Activated T-helper 1 cell treated with anti-CD3 and anti-CD28 coated beads, Interleukin-12 subunit alpha, Interleukin-12 subunit beta, Interleukin-2, Interleukin-4 antibody, amounts not matched to agents 30 ng/mL and 10 ng/mL and 1 ng/mL, durations not matched to agents 14 hours and 24 hours and 36 hours (primary cell): ENCODE data around the gene PTTG1IP. TPM values are rescaled to one million over a fixed set of nuclear protein-coding genes. Genes with fewer than 3 reads are reported as not detected.

Source experiments
- DNase-seq: peaks from one replicate; pipeline ENCODE4 v3.0.0; 2021; ENCODE audit warnings: low spot score
- H3K27ac Mint-ChIP-seq: one replicate; pipeline ENCODE4 v1.8.0; 2021; ENCODE audit warnings: mild to moderate bottlenecking, mixed read lengths
- H3K27me3 Mint-ChIP-seq: one replicate; pipeline ENCODE4 v1.8.0; 2022; ENCODE audit warnings: mild to moderate bottlenecking, moderate library complexity, mixed read lengths; ENCODE audit not compliant: insufficient read depth
- H3K36me3 Mint-ChIP-seq: one replicate; pipeline ENCODE4 v1.8.0; 2021; ENCODE audit warnings: low read depth, mixed read lengths
- H3K4me1 Mint-ChIP-seq: one replicate; pipeline ENCODE4 v1.8.0; 2021; ENCODE audit warnings: low read depth, mixed read lengths
- H3K4me3 Mint-ChIP-seq: one replicate; pipeline ENCODE4 v1.8.0; 2021; ENCODE audit warnings: mild to moderate bottlenecking, moderate library complexity, mixed read lengths
- H3K9me3 Mint-ChIP-seq: one replicate; pipeline ENCODE4 v1.8.0; 2021; ENCODE audit warnings: mixed read lengths
- intact Hi-C: fragments of 100-400 bp; cut with micrococcal nuclease; formaldehyde crosslinking; loops from one replicate; pipeline ENCODE4 v1.15.1; 2024
- total RNA-seq: library from RNA; stranded (reverse); gene quantifications from 2 replicates; pipeline ENCODE4 v1.2.3, GENCODE V29; 2022

PTTG1IP gene
- total RNA-seq, 1 donor from 2014 or later = 46.7 TPM

GRCh38 chr21:44869781-44870747 is 3.4 kb downstream of the PTTG1IP start:
- H3K9me3 Mint-ChIP-seq = no peaks in the 10 kb centered on the region

DNA sequence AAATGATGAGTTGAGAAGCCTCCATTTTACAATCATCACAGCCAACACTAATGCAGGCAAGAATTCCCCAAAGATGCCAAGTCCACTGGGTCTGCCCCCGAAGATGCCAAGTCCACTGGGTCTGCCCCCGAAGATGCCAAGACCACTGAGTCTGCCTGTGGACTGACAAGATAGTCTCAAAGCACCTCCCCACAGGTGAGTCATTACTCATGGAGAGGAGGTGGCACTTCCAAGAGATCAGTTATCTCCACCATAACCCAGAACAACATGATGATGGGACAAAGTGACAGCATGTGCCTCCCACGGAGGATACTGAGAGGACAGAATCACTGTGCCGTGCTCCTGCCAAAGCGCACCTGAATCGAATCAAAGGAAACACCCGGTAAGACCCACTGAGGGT is 4.8 kb downstream of the PTTG1IP start:
- H3K4me1 Mint-ChIP-seq = peaks cover 75% of the 10 kb centered on the region
- intact Hi-C loops = loop anchor here (1.0 kb wide), 1 partner anchor 13 kb away; no protein-coding TSS in a partner anchor
- DNase-seq = no peak
- no peaks in the 10 kb centered on the region for H3K27me3 Mint-ChIP-seq
- H3K9me3 Mint-ChIP-seq = no peaks in the 10 kb centered on the region
- peaks cover 10% of the 10 kb centered on the region for H3K36me3 Mint-ChIP-seq
- H3K27ac Mint-ChIP-seq = peak overlapping the region; percentile 88
- H3K4me3 Mint-ChIP-seq = peak overlapping the region; percentile 58

More at GRCh38 chr21:44869781-44870747, 3.4 kb downstream of the PTTG1IP start:
- H3K4me3 Mint-ChIP-seq = peak overlapping the region; percentile 78
- H3K36me3 Mint-ChIP-seq = peaks cover 7% of the 10 kb centered on the region
- DNase-seq = no peak
- H3K27me3 Mint-ChIP-seq = no peaks in the 10 kb centered on the region
- H3K27ac Mint-ChIP-seq = peak overlapping the region; percentile 87
- peaks cover 83% of the 10 kb centered on the region for H3K4me1 Mint-ChIP-seq
- intact Hi-C loops = no loop called here

- intact Hi-C loops = loop anchor here (1.0 kb wide), 1 partner anchor 13 kb away; no protein-coding TSS in a partner anchor
- Mint-ChIP-seq H3K4me1 (peaks cover 75% of the 10 kb centered on the region), H3K4me3 (peak overlapping the region; percentile 58), H3K9me3 (no peaks in the 10 kb centered on the region), H3K27ac (peak overlapping the region; percentile 88), H3K27me3 (no peaks in the 10 kb centered on the region), H3K36me3 (peaks cover 15% of the 10 kb centered on the region)
- peak; percentile 56 for DNase-seq
These were observed 5.3 kb downstream of the PTTG1IP start for GRCh38 chr21:44867999-44868700.

GRCh38 chr21:44867464-44867863 is 6.0 kb downstream of the PTTG1IP start:
- Mint-ChIP-seq H3K9me3 (no peaks in the 10 kb centered on the region), H3K36me3 (peaks cover 15% of the 10 kb centered on the region), H3K4me3 (no peak overlapping the region), H3K27me3 (no peaks in the 10 kb centered on the region), H3K27ac (peak overlapping the region; percentile 88), H3K4me1 (peaks cover 72% of the 10 kb centered on the region)
- no peak for DNase-seq
- intact Hi-C loops = no loop called here

- intact Hi-C loops = no loop called here
- peaks cover 65% of the 10 kb centered on the region for H3K4me1 Mint-ChIP-seq
- peak overlapping the region; percentile 47 for H3K4me3 Mint-ChIP-seq
- H3K9me3 Mint-ChIP-seq = no peaks in the 10 kb centered on the region
- no peak for DNase-seq
- no peaks in the 10 kb centered on the region for H3K27me3 Mint-ChIP-seq
- peak overlapping the region; percentile 73 for H3K27ac Mint-ChIP-seq
- H3K36me3 Mint-ChIP-seq = peaks cover 15% of the 10 kb centered on the region
These were observed 6.7 kb downstream of the PTTG1IP start for GRCh38 chr21:44866780-44867179.

DNA sequence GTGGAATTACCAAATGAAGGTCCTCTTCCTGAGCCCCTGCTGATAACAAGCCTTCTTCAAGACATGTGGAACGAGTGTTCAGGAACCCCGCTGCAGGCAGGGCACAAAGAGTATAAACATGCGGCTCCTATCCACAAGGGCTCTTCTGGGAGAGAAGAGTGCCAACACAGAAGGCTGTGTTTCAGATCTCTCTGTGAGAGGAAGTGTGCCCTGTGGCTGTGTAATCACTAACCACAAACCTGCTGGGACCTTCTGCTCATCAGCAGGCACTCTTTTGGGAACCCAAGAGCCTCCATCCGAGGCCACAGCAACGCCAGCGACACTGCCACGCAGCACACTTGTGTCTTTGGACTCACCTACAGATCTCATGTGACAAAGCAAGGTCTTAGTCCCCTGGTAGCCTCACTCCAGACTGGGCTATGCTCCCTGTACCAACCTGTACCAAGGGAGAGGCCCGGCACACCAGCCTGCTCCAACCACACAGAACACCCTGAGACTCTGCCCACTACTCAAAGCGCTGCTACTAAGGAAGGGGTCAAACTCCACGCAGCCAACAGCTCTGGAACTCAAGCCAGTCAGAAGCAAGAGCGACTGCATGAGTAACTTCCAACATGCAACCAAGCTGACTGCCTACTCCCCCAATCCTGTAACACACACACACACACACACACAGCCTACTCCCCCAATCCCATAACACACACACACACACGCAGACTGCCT is 7.8 kb downstream of the PTTG1IP start:
- Mint-ChIP-seq H3K4me1 (peaks cover 55% of the 10 kb centered on the region), H3K27me3 (no peaks in the 10 kb centered on the region), H3K36me3 (peaks cover 18% of the 10 kb centered on the region), H3K4me3 (no peak overlapping the region), H3K9me3 (no peaks in the 10 kb centered on the region), H3K27ac (peak overlapping the region; percentile 43)
- intact Hi-C loops = no loop called here
- DNase-seq = no peak

GRCh38 chr21:44862869-44863685 is 10.4 kb downstream of the PTTG1IP start:
- H3K4me3 Mint-ChIP-seq = no peak overlapping the region
- peaks cover 31% of the 10 kb centered on the region for H3K4me1 Mint-ChIP-seq
- no peaks in the 10 kb centered on the region for H3K9me3 Mint-ChIP-seq
- no peaks in the 10 kb centered on the region for H3K27me3 Mint-ChIP-seq
- no peak overlapping the region for H3K27ac Mint-ChIP-seq
- intact Hi-C loops = no loop called here
- no peak for DNase-seq
- peaks cover 34% of the 10 kb centered on the region for H3K36me3 Mint-ChIP-seq

GRCh38 chr21:44858791-44859190 is 14.7 kb downstream of the PTTG1IP start:
- no peak overlapping the region for H3K27ac Mint-ChIP-seq
- H3K9me3 Mint-ChIP-seq = no peaks in the 10 kb centered on the region
- no peaks in the 10 kb centered on the region for H3K27me3 Mint-ChIP-seq
- H3K4me1 Mint-ChIP-seq = peaks cover 14% of the 10 kb centered on the region
- no peak overlapping the region for H3K4me3 Mint-ChIP-seq
- intact Hi-C loops = no loop called here
- no peak for DNase-seq
- peaks cover 44% of the 10 kb centered on the region for H3K36me3 Mint-ChIP-seq

DNA sequence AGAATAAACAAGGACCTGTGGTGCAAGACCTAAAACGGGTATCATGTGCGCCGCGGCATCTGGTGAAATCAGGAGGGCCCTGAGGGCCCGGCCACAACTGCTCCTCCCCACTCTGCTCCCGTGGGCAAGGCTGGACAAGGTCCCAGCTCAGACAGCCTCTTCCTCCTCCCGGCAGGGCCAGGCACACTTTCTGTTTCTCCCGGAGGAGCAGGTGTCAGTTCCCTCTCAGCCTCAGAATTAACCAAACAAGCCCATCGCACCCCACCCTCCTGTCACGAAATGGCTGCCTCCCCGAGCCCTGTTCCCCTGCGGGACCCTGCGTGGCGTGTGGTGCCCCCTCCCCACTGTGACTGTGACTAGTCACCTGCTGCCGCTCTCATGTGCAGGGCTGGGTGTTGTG is 15.2 kb downstream of the PTTG1IP start:
- H3K4me3 Mint-ChIP-seq = no peak overlapping the region
- peaks cover 44% of the 10 kb centered on the region for H3K36me3 Mint-ChIP-seq
- H3K4me1 Mint-ChIP-seq = peaks cover 14% of the 10 kb centered on the region
- H3K9me3 Mint-ChIP-seq = no peaks in the 10 kb centered on the region
- no peaks in the 10 kb centered on the region for H3K27me3 Mint-ChIP-seq
- H3K27ac Mint-ChIP-seq = no peak overlapping the region
- DNase-seq = no peak
- intact Hi-C loops = no loop called here

- intact Hi-C loops = no loop called here
- no peak for DNase-seq
- Mint-ChIP-seq H3K36me3 (peaks cover 43% of the 10 kb centered on the region), H3K27me3 (no peaks in the 10 kb centered on the region), H3K4me3 (no peak overlapping the region), H3K27ac (no peak overlapping the region), H3K9me3 (no peaks in the 10 kb centered on the region), H3K4me1 (peaks cover 16% of the 10 kb centered on the region)
These were observed 16.2 kb downstream of the PTTG1IP start for GRCh38 chr21:44857127-44857892.

GRCh38 chr21:44856131-44856530 is 17.4 kb downstream of the PTTG1IP start:
- intact Hi-C loops = no loop called here

More at GRCh38 chr21:44856131-44856530, 17.4 kb downstream of the PTTG1IP start:
- peaks cover 41% of the 10 kb centered on the region for H3K36me3 Mint-ChIP-seq
- no peaks in the 10 kb centered on the region for H3K9me3 Mint-ChIP-seq
- H3K27me3 Mint-ChIP-seq = no peaks in the 10 kb centered on the region
- no peak overlapping the region for H3K27ac Mint-ChIP-seq
- DNase-seq = no peak
- peaks cover 28% of the 10 kb centered on the region for H3K4me1 Mint-ChIP-seq
- H3K4me3 Mint-ChIP-seq = no peak overlapping the region
